ENCODE data around the gene THAP12. TPM values are rescaled to one million over a fixed set of nuclear protein-coding genes. Genes with fewer than 3 reads are reported as not detected.

THAP12 gene
- total RNA-seq, 4 donors from 2014 or later: 6.4 to 26.9 (median 17.4) TPM

GRCh38 chr11:76302996-76303395 lies 77.9 kb downstream of the THAP12 start:
- 33 to 63% methylated on average over 1 to 2 of the region's 3 CpGs for WGBS, 2 donors

More at GRCh38 chr11:76302996-76303395, 77.9 kb downstream of the THAP12 start:
- Histone ChIP-seq H3K4me1 (no peaks in the 10 kb centered on the region), H3K36me3 (no peaks in the 10 kb centered on the region), H3K27me3 (peaks cover 0 to 11% (median 0%) of the 10 kb centered on the region in 4 donors), H3K9me3 (no peaks in the 10 kb centered on the region), H3K27ac (no peak overlapping the region), H3K4me3 (no peak overlapping the region)
- intact Hi-C loops (cut with DNase I): no loop called here
- DNase-seq: no peak
- TF ChIP-seq CTCF (IDR thresholded peaks at IDR 0.05) (no peak), POLR2A (IDR thresholded peaks at IDR 0.05) (no peak)

Small RNA genes lying within 50 kb of the gene (small RNA-seq; reads per million reads assigned to genes)
- 0 reads per million in 4 donors for gene RF00019

Other genes starting within 250 kb of the THAP12 start
- 1 to 10 TPM in 1 of 4 donors, under 1 TPM in 3; 0.13 to 3.2 (median 0.38) TPM for gene WNT11, start 174.6 kb downstream of the THAP12 start, total RNA-seq
- under 1 TPM in 3 of 4 donors, not detected in 1; 0.15 to 0.95 (median 0.31) TPM for gene GVQW3, start 191 bp upstream of the THAP12 start, total RNA-seq
- 10 to 100 TPM; 10.0 to 31.0 (median 22.3) TPM for gene EMSY, start 63.9 kb upstream of the THAP12 start, total RNA-seq